HCT116 (cell line): ENCODE measurements around the gene CNOT2. TPM values are rescaled to one million over a fixed set of nuclear protein-coding genes. Genes with fewer than 3 reads are reported as not detected.

ENCODE experiments used
- ATAC-seq: fragments of 200-7000 bp; cut with Tn5 transposase; 2 replicates; pipeline ENCODE4 v1.9.1; 2020; ENCODE audit warnings: mild to moderate bottlenecking, moderate library complexity
- BruUV-seq: library from RNA; stranded (reverse); fragments of 400-500 nt; replicated peaks from 2 replicates; lab custom pipeline; 2021; lab: Mats Ljungman, UMichigan
- CTCF ChIA-PET: fragments of 300-600 bp; sonication (Branson Sonifier 250); formaldehyde crosslinking; loops from one replicate; lab custom pipeline; 2021; ENCODE audit warnings: antibody characterized with exemption; lab: Charles Lee
- POLR2A ChIA-PET: fragments of 300-600, 350-600 bp; sonication (Branson Sonifier 250); formaldehyde crosslinking; loops from one replicate; lab custom pipeline; 2021; ENCODE audit warnings: antibody characterized with exemption; lab: Charles Lee
- RAD21 ChIA-PET, 2 experiments: fragments of 300-600 bp; sonication (Branson Sonifier 250); formaldehyde crosslinking; loops; one replicate each; lab custom pipeline; 2023; ENCODE audit warnings: low total read pairs in 2 of 2; ENCODE audit not compliant: uncharacterized antibody in 2 of 2, unreplicated experiment in 2 of 2, low non-redundant PET in 1 of 2; lab: Charles Lee
- DNase-seq: peaks from one replicate; pipeline ENCODE4 v3.0.0-alpha.2; 2010; ENCODE audit warnings: low read depth, low spot score
- H2AFZ ChIP-seq: fragments of 200-600 bp; shearing (Covaris generic), sonication (generic); 2 replicates; pipeline ENCODE4 v1.6.1; 2017; ENCODE audit warnings: low read depth, mixed run types, mixed read lengths, antibody characterized with exemption, low read length; ENCODE audit not compliant: poor library complexity, severe bottlenecking
- H3K27ac ChIP-seq: 2 replicates; pipeline ENCODE4 v1.5.1; 2012; ENCODE audit warnings: low read depth, low read length
- H3K27me3 ChIP-seq: fragments of 200-600 bp; sonication (generic); 2 replicates; pipeline ENCODE4 v1.6.1; 2016; ENCODE audit warnings: mixed run types, low read length, mixed read lengths; ENCODE audit not compliant: insufficient read depth
- H3K36me3 ChIP-seq, 2 experiments: fragments of 200-500 bp in 1 of 2; fragments of 200-600 bp in 1 of 2; sonication (Bioruptor generic) in 1 of 2; sonication (generic) in 1 of 2; 2 replicates each; pipeline versions ENCODE4 v1.5.1 to v1.6.1; 2014 to 2016; ENCODE audit warnings: low read length in 2 of 2, inconsistent platforms in 1 of 2, mixed read lengths in 1 of 2, mixed run types in 1 of 2; ENCODE audit not compliant: insufficient read depth in 2 of 2, control insufficient read depth in 1 of 2
- H3K4me1 ChIP-seq, 2 experiments: fragments of 200-600 bp in 1 of 2; sonication (generic) in 1 of 2; 2 replicates each; pipeline versions ENCODE4 v1.5.1 to v1.6.1; 2012 to 2017; ENCODE audit warnings: low read length in 2 of 2, inconsistent platforms in 1 of 2, mild to moderate bottlenecking in 1 of 2, mixed read lengths in 1 of 2, mixed run types in 1 of 2, moderate library complexity in 1 of 2; ENCODE audit not compliant: insufficient read depth in 2 of 2, control insufficient read depth in 1 of 2
- H3K4me2 ChIP-seq: fragments of 200-600 bp; sonication (generic); 2 replicates; pipeline ENCODE4 v1.6.1; 2017; ENCODE audit warnings: mixed run types, low read length, mixed read lengths
- H3K4me3 ChIP-seq, 2 experiments: fragments of 200-600 bp in 1 of 2; sonication (generic) in 1 of 2; replicated peaks in 1 of 2; 2 replicates each; pipeline ENCODE4 v1.5.1; 2011 to 2016; ENCODE audit warnings: low read length in 2 of 2, control low read depth in 1 of 2, low read depth in 1 of 2, mild to moderate bottlenecking in 1 of 2, mixed read lengths in 1 of 2, mixed run types in 1 of 2
- H3K79me2 ChIP-seq: fragments of 200-600 bp; sonication (generic); 2 replicates; pipeline ENCODE4 v1.6.1; 2017; ENCODE audit warnings: mild to moderate bottlenecking, mixed run types, low read length, moderate library complexity, mixed read lengths; ENCODE audit not compliant: insufficient read depth
- H3K9ac ChIP-seq: fragments of 200-600 bp; sonication (generic); 2 replicates; pipeline ENCODE4 v1.6.1; 2016; ENCODE audit warnings: low read length, mixed read lengths
- H3K9me2 ChIP-seq: fragments of 200-600 bp; sonication (generic), shearing (Covaris generic); 2 replicates; pipeline ENCODE4 v1.6.1; 2017; ENCODE audit warnings: mixed run types, mild to moderate bottlenecking, moderate library complexity; ENCODE audit not compliant: insufficient read depth
- H3K9me3 ChIP-seq, 2 experiments: fragments of 200-500 bp in 1 of 2; fragments of 200-600 bp in 1 of 2; sonication (Bioruptor generic) in 1 of 2; sonication (generic) in 1 of 2; 2 replicates each; pipeline ENCODE4 v1.6.1; 2014 to 2017; ENCODE audit warnings: low read length in 2 of 2, mixed read lengths in 2 of 2, inconsistent platforms in 1 of 2, low read depth in 1 of 2, mild to moderate bottlenecking in 1 of 2, mixed run types in 1 of 2, moderate library complexity in 1 of 2; ENCODE audit not compliant: control insufficient read depth in 1 of 2, insufficient read depth in 1 of 2
- H4K20me1 ChIP-seq: fragments of 200-600 bp; sonication (generic), shearing (Covaris generic); 2 replicates; pipeline ENCODE4 v1.6.1; 2017; ENCODE audit warnings: mixed run types, mild to moderate bottlenecking, moderate library complexity; ENCODE audit not compliant: insufficient read depth
- CBX3 ChIP-seq: IDR thresholded peaks from 2 replicates; pipeline ENCODE4 v1.6.1; 2012; ENCODE audit warnings: low read depth
- EGR1 ChIP-seq: IDR thresholded peaks from 2 replicates; pipeline ENCODE4 v1.6.1; 2012; ENCODE audit warnings: low read depth
- EZH2phosphoT487 ChIP-seq: fragments of 200-600 bp; IDR thresholded peaks from 2 replicates; pipeline ENCODE4 v1.6.1; 2018; ENCODE audit warnings: antibody characterized with exemption, borderline replicate concordance
- FOSL1 ChIP-seq: IDR thresholded peaks from 2 replicates; pipeline ENCODE4 v1.6.1; 2012; ENCODE audit warnings: low read depth
- POLR2A ChIP-seq: IDR thresholded peaks from 2 replicates; pipeline ENCODE4 v1.7.0; 2011; ENCODE audit warnings: borderline replicate concordance; ENCODE audit not compliant: insufficient read depth, insufficient read length; ENCODE audit errors: extremely low read depth
- POLR2AphosphoS5 ChIP-seq: IDR thresholded peaks from 2 replicates; pipeline ENCODE4 v1.6.1; 2011; ENCODE audit warnings: mild to moderate bottlenecking, low read depth, low read length, moderate library complexity
- RAD21 ChIP-seq: IDR thresholded peaks from 2 replicates; pipeline ENCODE4 v1.6.1; 2012; ENCODE audit warnings: low read depth, mild to moderate bottlenecking
- SIN3A ChIP-seq: IDR thresholded peaks from 2 replicates; pipeline ENCODE4 v1.6.1; 2012; ENCODE audit warnings: low read depth
- SRF ChIP-seq: IDR thresholded peaks from 2 replicates; pipeline ENCODE4 v1.6.1; 2012; ENCODE audit warnings: low read depth
- TCF7L2 ChIP-seq: IDR thresholded peaks from 2 replicates; pipeline ENCODE4 v1.7.0; 2011; ENCODE audit warnings: borderline replicate concordance, inconsistent platforms; ENCODE audit not compliant: insufficient read depth, insufficient read length; ENCODE audit errors: extremely low read depth
- intact Hi-C: fragments of 100-400 bp; cut with micrococcal nuclease; formaldehyde crosslinking; loops from 2 replicates; pipeline ENCODE4 v1.10.0; 2022
- total RNA-seq: library from RNA; stranded (reverse); gene quantifications from one replicate; pipeline ENCODE4 v1.2.1, GENCODE V29; 2021; ENCODE audit not compliant: unreplicated experiment
- TF ChIP-seq, protein P1 (sequence below): IDR thresholded peaks from 2 replicates; pipeline ENCODE4 v1.6.1; 2012; ENCODE audit warnings: low read depth
- TF ChIP-seq, protein P2 (sequence below), 3 experiments: fragments of 200-600 bp in 1 of 3; sonication (generic) in 1 of 3; IDR thresholded peaks in 2 of 3; conservative IDR thresholded peaks in 1 of 3; 2 replicates each; pipeline ENCODE4 v1.5.1; 2012 to 2017; ENCODE audit warnings: low read depth in 2 of 3, low read length in 2 of 3, antibody characterized with exemption in 1 of 3, borderline replicate concordance in 1 of 3, control low read depth in 1 of 3, mild to moderate bottlenecking in 1 of 3, mixed read lengths in 1 of 3, mixed run types in 1 of 3, moderate library complexity in 1 of 3; ENCODE audit not compliant: insufficient read depth in 1 of 3
- TF ChIP-seq, protein P3 (sequence below): IDR thresholded peaks from 2 replicates; pipeline ENCODE4 v1.6.1; 2011; ENCODE audit warnings: mild to moderate bottlenecking, low read length, moderate library complexity; ENCODE audit not compliant: insufficient replicate concordance; ENCODE audit errors: extremely low read depth

CNOT2 gene
- total RNA-seq, 1 experiment from 2014 or later, result 58.7 TPM

DNA sequence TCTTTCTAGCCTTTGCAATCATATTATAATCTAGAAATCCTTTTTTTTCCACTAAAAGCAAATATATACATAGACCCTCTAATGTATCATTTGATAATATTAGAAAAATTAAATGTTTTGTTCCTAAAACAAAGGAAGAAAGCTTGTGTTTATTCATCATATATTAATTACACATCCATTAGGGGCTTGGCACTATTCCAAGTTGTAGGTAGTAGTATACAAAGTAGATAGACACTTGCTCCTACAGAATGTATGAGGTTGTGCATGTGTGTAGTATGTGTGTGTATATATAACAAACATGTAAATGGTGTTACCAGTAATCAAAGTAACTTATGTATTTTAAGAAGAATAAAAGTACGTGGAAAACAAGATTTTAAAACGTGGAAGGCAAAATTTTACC lies 107.8 kb downstream of the CNOT2 start:
- no TSS peak for BruUV-seq
- TF ChIP-seq, protein P1, sequence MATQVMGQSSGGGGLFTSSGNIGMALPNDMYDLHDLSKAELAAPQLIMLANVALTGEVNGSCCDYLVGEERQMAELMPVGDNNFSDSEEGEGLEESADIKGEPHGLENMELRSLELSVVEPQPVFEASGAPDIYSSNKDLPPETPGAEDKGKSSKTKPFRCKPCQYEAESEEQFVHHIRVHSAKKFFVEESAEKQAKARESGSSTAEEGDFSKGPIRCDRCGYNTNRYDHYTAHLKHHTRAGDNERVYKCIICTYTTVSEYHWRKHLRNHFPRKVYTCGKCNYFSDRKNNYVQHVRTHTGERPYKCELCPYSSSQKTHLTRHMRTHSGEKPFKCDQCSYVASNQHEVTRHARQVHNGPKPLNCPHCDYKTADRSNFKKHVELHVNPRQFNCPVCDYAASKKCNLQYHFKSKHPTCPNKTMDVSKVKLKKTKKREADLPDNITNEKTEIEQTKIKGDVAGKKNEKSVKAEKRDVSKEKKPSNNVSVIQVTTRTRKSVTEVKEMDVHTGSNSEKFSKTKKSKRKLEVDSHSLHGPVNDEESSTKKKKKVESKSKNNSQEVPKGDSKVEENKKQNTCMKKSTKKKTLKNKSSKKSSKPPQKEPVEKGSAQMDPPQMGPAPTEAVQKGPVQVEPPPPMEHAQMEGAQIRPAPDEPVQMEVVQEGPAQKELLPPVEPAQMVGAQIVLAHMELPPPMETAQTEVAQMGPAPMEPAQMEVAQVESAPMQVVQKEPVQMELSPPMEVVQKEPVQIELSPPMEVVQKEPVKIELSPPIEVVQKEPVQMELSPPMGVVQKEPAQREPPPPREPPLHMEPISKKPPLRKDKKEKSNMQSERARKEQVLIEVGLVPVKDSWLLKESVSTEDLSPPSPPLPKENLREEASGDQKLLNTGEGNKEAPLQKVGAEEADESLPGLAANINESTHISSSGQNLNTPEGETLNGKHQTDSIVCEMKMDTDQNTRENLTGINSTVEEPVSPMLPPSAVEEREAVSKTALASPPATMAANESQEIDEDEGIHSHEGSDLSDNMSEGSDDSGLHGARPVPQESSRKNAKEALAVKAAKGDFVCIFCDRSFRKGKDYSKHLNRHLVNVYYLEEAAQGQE, result no peak
- TF ChIP-seq CBX3 (no peak), EZH2phosphoT487 (no peak), EGR1 (no peak), TCF7L2 (no peak), SIN3A (no peak), FOSL1 (no peak), RAD21 (no peak), POLR2A (no peak), POLR2AphosphoS5 (no peak), SRF (no peak)
- TF ChIP-seq, protein P2, sequence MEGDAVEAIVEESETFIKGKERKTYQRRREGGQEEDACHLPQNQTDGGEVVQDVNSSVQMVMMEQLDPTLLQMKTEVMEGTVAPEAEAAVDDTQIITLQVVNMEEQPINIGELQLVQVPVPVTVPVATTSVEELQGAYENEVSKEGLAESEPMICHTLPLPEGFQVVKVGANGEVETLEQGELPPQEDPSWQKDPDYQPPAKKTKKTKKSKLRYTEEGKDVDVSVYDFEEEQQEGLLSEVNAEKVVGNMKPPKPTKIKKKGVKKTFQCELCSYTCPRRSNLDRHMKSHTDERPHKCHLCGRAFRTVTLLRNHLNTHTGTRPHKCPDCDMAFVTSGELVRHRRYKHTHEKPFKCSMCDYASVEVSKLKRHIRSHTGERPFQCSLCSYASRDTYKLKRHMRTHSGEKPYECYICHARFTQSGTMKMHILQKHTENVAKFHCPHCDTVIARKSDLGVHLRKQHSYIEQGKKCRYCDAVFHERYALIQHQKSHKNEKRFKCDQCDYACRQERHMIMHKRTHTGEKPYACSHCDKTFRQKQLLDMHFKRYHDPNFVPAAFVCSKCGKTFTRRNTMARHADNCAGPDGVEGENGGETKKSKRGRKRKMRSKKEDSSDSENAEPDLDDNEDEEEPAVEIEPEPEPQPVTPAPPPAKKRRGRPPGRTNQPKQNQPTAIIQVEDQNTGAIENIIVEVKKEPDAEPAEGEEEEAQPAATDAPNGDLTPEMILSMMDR (IDR thresholded peaks at IDR 0.05 in 2 of 3, conservative IDR thresholded peaks at IDR 0.05 in 1 of 3; ENCODE audit: borderline replicate concordance in 1 of 3, insufficient read depth in 1 of 3, low read depth in 2 of 3, low read length in 2 of 3), result no peak
- TF ChIP-seq, protein P3, sequence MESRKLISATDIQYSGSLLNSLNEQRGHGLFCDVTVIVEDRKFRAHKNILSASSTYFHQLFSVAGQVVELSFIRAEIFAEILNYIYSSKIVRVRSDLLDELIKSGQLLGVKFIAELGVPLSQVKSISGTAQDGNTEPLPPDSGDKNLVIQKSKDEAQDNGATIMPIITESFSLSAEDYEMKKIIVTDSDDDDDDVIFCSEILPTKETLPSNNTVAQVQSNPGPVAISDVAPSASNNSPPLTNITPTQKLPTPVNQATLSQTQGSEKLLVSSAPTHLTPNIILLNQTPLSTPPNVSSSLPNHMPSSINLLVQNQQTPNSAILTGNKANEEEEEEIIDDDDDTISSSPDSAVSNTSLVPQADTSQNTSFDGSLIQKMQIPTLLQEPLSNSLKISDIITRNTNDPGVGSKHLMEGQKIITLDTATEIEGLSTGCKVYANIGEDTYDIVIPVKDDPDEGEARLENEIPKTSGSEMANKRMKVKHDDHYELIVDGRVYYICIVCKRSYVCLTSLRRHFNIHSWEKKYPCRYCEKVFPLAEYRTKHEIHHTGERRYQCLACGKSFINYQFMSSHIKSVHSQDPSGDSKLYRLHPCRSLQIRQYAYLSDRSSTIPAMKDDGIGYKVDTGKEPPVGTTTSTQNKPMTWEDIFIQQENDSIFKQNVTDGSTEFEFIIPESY, result no peak
- H3K4me2 ChIP-seq, result no peak overlapping the region
- no peaks in the 10 kb centered on the region for H3K27me3 ChIP-seq
- H3K9ac ChIP-seq, result no peak overlapping the region
- ChIA-PET POLR2A (no interaction called here), RAD21 (no interaction called here), CTCF (no interaction called here)
- ATAC-seq, result no peak
- H4K20me1 ChIP-seq, result no peaks in the 10 kb centered on the region
- intact Hi-C loops, result no loop called here
- H3K36me3 ChIP-seq, result peaks cover 0 to 13% of the 10 kb centered on the region in 2 experiments; a peak in 2 of 4 replicates
- no peaks in the 10 kb centered on the region for H3K79me2 ChIP-seq
- no peaks in the 10 kb centered on the region for H3K9me3 ChIP-seq
- H3K27ac ChIP-seq, result no peak overlapping the region
- H2AFZ ChIP-seq, result no peak overlapping the region
- no peaks in the 10 kb centered on the region for H3K4me1 ChIP-seq
- H3K9me2 ChIP-seq, result no peaks in the 10 kb centered on the region
- H3K4me3 ChIP-seq, result no peak overlapping the region
- DNase-seq, result no peak
